ENCODE data around the gene ICE1.

Gene ICE1

GRCh38 chr5:5421961-5422818 lies at the start of gene ICE1:
Gene ICE1, plus strand, starts transcription at chr5:5422677. Its CDS starts 239 bp downstream, at chr5:5422916.
- H3K36me3 ChIP-seq (ENCODE audit: control insufficient read depth in 2 of 2, insufficient read depth in 2 of 2, low read length in 2 of 2) = no peaks in the 10 kb centered on the region
- peak within 1 kb of the TSS; percentile 85 to 90 for H3K4me3 ChIP-seq (ENCODE audit: low read length in 2 of 2)
- peak within 1 kb of the TSS; percentile 77 to 83 for H3K9ac ChIP-seq (ENCODE audit: low read depth in 1 of 2, low read length in 2 of 2)
- H3K27ac ChIP-seq (ENCODE audit: low read depth in 2 of 2, low read length in 2 of 2) = peak within 1 kb of the TSS; percentile 98 to 99
- H3K27me3 ChIP-seq (ENCODE audit: control insufficient read depth in 2 of 2, insufficient read depth in 2 of 2, low read length in 2 of 2) = no peaks in the 10 kb centered on the region
- no peaks in the 10 kb centered on the region for H3K9me3 ChIP-seq (ENCODE audit: control insufficient read depth in 2 of 2, low read length in 2 of 2)
- H3K4me1 ChIP-seq (ENCODE audit: control insufficient read depth in 2 of 2, insufficient read depth in 2 of 2, low read length in 2 of 2) = peaks cover 22 to 26% of the 10 kb centered on the region in 2 donors

- no peak overlapping the region for H3K9ac ChIP-seq (ENCODE audit: low read depth in 1 of 2, low read length in 2 of 2)
- no peaks in the 10 kb centered on the region for H3K36me3 ChIP-seq (ENCODE audit: control insufficient read depth in 2 of 2, insufficient read depth in 2 of 2, low read length in 2 of 2)
- no peaks in the 10 kb centered on the region for H3K4me1 ChIP-seq (ENCODE audit: control insufficient read depth in 2 of 2, insufficient read depth in 2 of 2, low read length in 2 of 2)
- no peak overlapping the region for H3K27ac ChIP-seq (ENCODE audit: low read depth in 2 of 2, low read length in 2 of 2)
- H3K27me3 ChIP-seq (ENCODE audit: control insufficient read depth in 2 of 2, insufficient read depth in 2 of 2, low read length in 2 of 2) = no peaks in the 10 kb centered on the region
- no peaks in the 10 kb centered on the region for H3K9me3 ChIP-seq (ENCODE audit: control insufficient read depth in 2 of 2, low read length in 2 of 2)
- H3K4me3 ChIP-seq (ENCODE audit: low read length in 2 of 2) = no peak overlapping the region
Observed at GRCh38 chr5:5372930-5373329, 49.5 kb upstream of the ICE1 start.

- Histone ChIP-seq H3K4me3 (ENCODE audit: low read length in 2 of 2) (no peak overlapping the region), H3K36me3 (ENCODE audit: control insufficient read depth in 2 of 2, insufficient read depth in 2 of 2, low read length in 2 of 2) (no peaks in the 10 kb centered on the region), H3K27ac (ENCODE audit: low read depth in 2 of 2, low read length in 2 of 2) (no peak overlapping the region), H3K9ac (ENCODE audit: low read depth in 1 of 2, low read length in 2 of 2) (no peak overlapping the region), H3K4me1 (ENCODE audit: control insufficient read depth in 2 of 2, insufficient read depth in 2 of 2, low read length in 2 of 2) (no peaks in the 10 kb centered on the region), H3K27me3 (ENCODE audit: control insufficient read depth in 2 of 2, insufficient read depth in 2 of 2, low read length in 2 of 2) (no peaks in the 10 kb centered on the region), H3K9me3 (ENCODE audit: control insufficient read depth in 2 of 2, low read length in 2 of 2) (no peaks in the 10 kb centered on the region)
Observed at GRCh38 chr5:5373351-5373989, 49.0 kb upstream of the ICE1 start.

GRCh38 chr5:5374009-5374715 lies 48.3 kb upstream of the ICE1 start:
- Histone ChIP-seq H3K36me3 (ENCODE audit: control insufficient read depth in 2 of 2, insufficient read depth in 2 of 2, low read length in 2 of 2) (no peaks in the 10 kb centered on the region), H3K9ac (ENCODE audit: low read depth in 1 of 2, low read length in 2 of 2) (no peak overlapping the region), H3K4me1 (ENCODE audit: control insufficient read depth in 2 of 2, insufficient read depth in 2 of 2, low read length in 2 of 2) (no peaks in the 10 kb centered on the region), H3K9me3 (ENCODE audit: control insufficient read depth in 2 of 2, low read length in 2 of 2) (no peaks in the 10 kb centered on the region), H3K4me3 (ENCODE audit: low read length in 2 of 2) (no peak overlapping the region), H3K27ac (ENCODE audit: low read depth in 2 of 2, low read length in 2 of 2) (no peak overlapping the region), H3K27me3 (ENCODE audit: control insufficient read depth in 2 of 2, insufficient read depth in 2 of 2, low read length in 2 of 2) (no peaks in the 10 kb centered on the region)

GRCh38 chr5:5377780-5378179 lies 44.7 kb upstream of the ICE1 start:
- Histone ChIP-seq H3K36me3 (ENCODE audit: control insufficient read depth in 2 of 2, insufficient read depth in 2 of 2, low read length in 2 of 2) (no peaks in the 10 kb centered on the region), H3K4me1 (ENCODE audit: control insufficient read depth in 2 of 2, insufficient read depth in 2 of 2, low read length in 2 of 2) (no peaks in the 10 kb centered on the region), H3K27me3 (ENCODE audit: control insufficient read depth in 2 of 2, insufficient read depth in 2 of 2, low read length in 2 of 2) (no peaks in the 10 kb centered on the region), H3K4me3 (ENCODE audit: low read length in 2 of 2) (no peak overlapping the region), H3K9ac (ENCODE audit: low read depth in 1 of 2, low read length in 2 of 2) (no peak overlapping the region), H3K27ac (ENCODE audit: low read depth in 2 of 2, low read length in 2 of 2) (no peak overlapping the region), H3K9me3 (ENCODE audit: control insufficient read depth in 2 of 2, low read length in 2 of 2) (no peaks in the 10 kb centered on the region)

- Histone ChIP-seq H3K36me3 (ENCODE audit: control insufficient read depth in 2 of 2, insufficient read depth in 2 of 2, low read length in 2 of 2) (no peaks in the 10 kb centered on the region), H3K9ac (ENCODE audit: low read depth in 1 of 2, low read length in 2 of 2) (no peak overlapping the region), H3K9me3 (ENCODE audit: control insufficient read depth in 2 of 2, low read length in 2 of 2) (no peaks in the 10 kb centered on the region), H3K27me3 (ENCODE audit: control insufficient read depth in 2 of 2, insufficient read depth in 2 of 2, low read length in 2 of 2) (no peaks in the 10 kb centered on the region), H3K27ac (ENCODE audit: low read depth in 2 of 2, low read length in 2 of 2) (no peak overlapping the region), H3K4me3 (ENCODE audit: low read length in 2 of 2) (no peak overlapping the region), H3K4me1 (ENCODE audit: control insufficient read depth in 2 of 2, insufficient read depth in 2 of 2, low read length in 2 of 2) (no peaks in the 10 kb centered on the region)
Observed at GRCh38 chr5:5378531-5378930, 43.9 kb upstream of the ICE1 start.

- H3K4me3 ChIP-seq (ENCODE audit: low read length in 2 of 2) = no peak overlapping the region
- no peak overlapping the region for H3K27ac ChIP-seq (ENCODE audit: low read depth in 2 of 2, low read length in 2 of 2)
- no peaks in the 10 kb centered on the region for H3K9me3 ChIP-seq (ENCODE audit: control insufficient read depth in 2 of 2, low read length in 2 of 2)
- no peaks in the 10 kb centered on the region for H3K27me3 ChIP-seq (ENCODE audit: control insufficient read depth in 2 of 2, insufficient read depth in 2 of 2, low read length in 2 of 2)
- H3K36me3 ChIP-seq (ENCODE audit: control insufficient read depth in 2 of 2, insufficient read depth in 2 of 2, low read length in 2 of 2) = no peaks in the 10 kb centered on the region
- H3K4me1 ChIP-seq (ENCODE audit: control insufficient read depth in 2 of 2, insufficient read depth in 2 of 2, low read length in 2 of 2) = no peaks in the 10 kb centered on the region
- no peak overlapping the region for H3K9ac ChIP-seq (ENCODE audit: low read depth in 1 of 2, low read length in 2 of 2)
Observed at GRCh38 chr5:5380298-5380697, 42.2 kb upstream of the ICE1 start.

GRCh38 chr5:5381310-5381913 lies 41.1 kb upstream of the ICE1 start:
- H3K4me3 ChIP-seq (ENCODE audit: low read length in 2 of 2) = no peak overlapping the region
- no peaks in the 10 kb centered on the region for H3K4me1 ChIP-seq (ENCODE audit: control insufficient read depth in 2 of 2, insufficient read depth in 2 of 2, low read length in 2 of 2)
- H3K27me3 ChIP-seq (ENCODE audit: control insufficient read depth in 2 of 2, insufficient read depth in 2 of 2, low read length in 2 of 2) = no peaks in the 10 kb centered on the region
- no peak overlapping the region for H3K27ac ChIP-seq (ENCODE audit: low read depth in 2 of 2, low read length in 2 of 2)
- no peaks in the 10 kb centered on the region for H3K9me3 ChIP-seq (ENCODE audit: control insufficient read depth in 2 of 2, low read length in 2 of 2)
- no peaks in the 10 kb centered on the region for H3K36me3 ChIP-seq (ENCODE audit: control insufficient read depth in 2 of 2, insufficient read depth in 2 of 2, low read length in 2 of 2)
- no peak overlapping the region for H3K9ac ChIP-seq (ENCODE audit: low read depth in 1 of 2, low read length in 2 of 2)

GRCh38 chr5:5383461-5383860 lies 39.0 kb upstream of the ICE1 start:
- no peaks in the 10 kb centered on the region for H3K36me3 ChIP-seq (ENCODE audit: control insufficient read depth in 2 of 2, insufficient read depth in 2 of 2, low read length in 2 of 2)
- H3K27me3 ChIP-seq (ENCODE audit: control insufficient read depth in 2 of 2, insufficient read depth in 2 of 2, low read length in 2 of 2) = no peaks in the 10 kb centered on the region
- H3K9me3 ChIP-seq (ENCODE audit: control insufficient read depth in 2 of 2, low read length in 2 of 2) = no peaks in the 10 kb centered on the region
- H3K4me3 ChIP-seq (ENCODE audit: low read length in 2 of 2) = no peak overlapping the region
- no peak overlapping the region for H3K9ac ChIP-seq (ENCODE audit: low read depth in 1 of 2, low read length in 2 of 2)
- no peaks in the 10 kb centered on the region for H3K4me1 ChIP-seq (ENCODE audit: control insufficient read depth in 2 of 2, insufficient read depth in 2 of 2, low read length in 2 of 2)
- no peak overlapping the region for H3K27ac ChIP-seq (ENCODE audit: low read depth in 2 of 2, low read length in 2 of 2)

Data from mucosa of rectum (tissue), 2 donors.